A549 treated with RU486 at 1 μM for 4 hours (cell line): ENCODE data around the gene RS1. TPM values are rescaled to one million over a fixed set of nuclear protein-coding genes. Genes with fewer than 3 reads are reported as not detected.

ENCODE experiments used
- total RNA-seq: library from RNA; stranded (reverse); fragments of 200-300 nt; extraction: Qiagen RNA extraction; gene quantifications from 5 replicates; pipeline ENCODE4 v1.2.3, GENCODE V29; 2022; ENCODE audit warnings: low read depth

Gene RS1
- not detected in 5 replicates for total RNA-seq

GRCh38 chrX:18672008-18672407 lies at the start of gene RS1:
TSS of gene RS1 (minus strand) at chrX:18672108. CDS start at chrX:18672068, 40 bp downstream.

GRCh38 chrX:18707426-18708049 lies 35.6 kb upstream of the RS1 start, which contains the start of gene PPEF1:
TSS of gene PPEF1 (plus strand) at chrX:18707645. CDS start at chrX:18707781, 136 bp downstream.

Other genes starting within 250 kb of the RS1 start
- 2.6 to 5.6 TPM (median 4.7 TPM) in 5 replicates for gene CDKL5, start 246.5 kb downstream of the RS1 start, total RNA-seq
- gene PPEF1, start 35.5 kb upstream of the RS1 start, total RNA-seq: 0.54 to 1.3 TPM (median 1.1 TPM) in 5 replicates